HepG2 (cell line): ENCODE results near the gene ETF1. TPM values are rescaled to one million over a fixed set of nuclear protein-coding genes. Genes with fewer than 3 reads are reported as not detected.

ENCODE experiments used
- ATF1 ChIP-seq: IDR thresholded peaks from 2 replicates; pipeline ENCODE4 v1.6.1; 2016; ENCODE audit warnings: mild to moderate bottlenecking, control low read depth
- CBX5 ChIP-seq: sonication (generic); formaldehyde crosslinking; IDR thresholded peaks from 2 replicates; pipeline ENCODE4 v1.4.0; 2020; ENCODE audit warnings: missing genetic modification reagents, borderline replicate concordance
- ETV6 ChIP-seq: sonication (generic); formaldehyde crosslinking; conservative IDR thresholded peaks from 2 replicates; pipeline ENCODE4 v1.4.0; 2020; ENCODE audit warnings: missing genetic modification reagents
- FOXC1 ChIP-seq: sonication (generic); formaldehyde crosslinking; IDR thresholded peaks from 2 replicates; pipeline ENCODE4 v1.8.0; 2022; ENCODE audit warnings: mild to moderate bottlenecking, missing genetic modification reagents, borderline replicate concordance
- HDAC6 ChIP-seq: fragments of 200-600 bp; sonication (generic); IDR thresholded peaks from 2 replicates; pipeline ENCODE4 v1.7.0; 2017; ENCODE audit warnings: mild to moderate bottlenecking, antibody characterized with exemption, low read length, low read depth
- KLF12 ChIP-seq: sonication (generic); formaldehyde crosslinking; IDR thresholded peaks from 2 replicates; pipeline ENCODE4 v1.4.0; 2020; ENCODE audit warnings: missing genetic modification reagents, borderline replicate concordance
- MLLT10 ChIP-seq: sonication (generic); formaldehyde crosslinking; IDR thresholded peaks from 2 replicates; pipeline ENCODE4 v1.4.0; 2020; ENCODE audit warnings: missing genetic modification reagents
- NCOR1 ChIP-seq: fragments of 200-600 bp; sonication (generic); IDR thresholded peaks from 2 replicates; pipeline ENCODE4 v1.7.0; 2017; ENCODE audit warnings: antibody characterized with exemption, low read length, borderline replicate concordance
- NR2F6 ChIP-seq, 2 experiments: IDR thresholded peaks; 2 replicates each; pipeline ENCODE4 v1.6.1; 2016; ENCODE audit warnings: antibody characterized with exemption in 1 of 2, mild to moderate bottlenecking in 1 of 2
- PRMT3 ChIP-seq: sonication (generic); formaldehyde crosslinking; IDR thresholded peaks from 2 replicates; pipeline ENCODE4 v1.8.1; 2022; ENCODE audit warnings: low read depth, mild to moderate bottlenecking, moderate library complexity, missing genetic modification reagents, borderline replicate concordance
- SALL1 ChIP-seq: sonication (generic); formaldehyde crosslinking; IDR thresholded peaks from 2 replicates; pipeline ENCODE4 v1.8.0; 2022; ENCODE audit warnings: mild to moderate bottlenecking, missing genetic modification reagents
- XBP1 ChIP-seq: sonication (generic); formaldehyde crosslinking; IDR thresholded peaks from 2 replicates; pipeline ENCODE4 v1.5.0; 2020; ENCODE audit warnings: missing genetic modification reagents
- ZBTB7B ChIP-seq: sonication (generic); formaldehyde crosslinking; IDR thresholded peaks from 2 replicates; pipeline ENCODE4 v1.4.0; 2020; ENCODE audit warnings: missing genetic modification reagents
- ZNF557 ChIP-seq: sonication (generic); formaldehyde crosslinking; IDR thresholded peaks from 2 replicates; pipeline ENCODE4 v1.4.0; 2020; ENCODE audit warnings: missing genetic modification reagents
- ZNF720 ChIP-seq: sonication (generic); formaldehyde crosslinking; IDR thresholded peaks from 2 replicates; pipeline ENCODE4 v1.4.0; 2020; ENCODE audit warnings: missing genetic modification reagents
- polyA plus RNA-seq, 8 experiments: library from polyadenylated mRNA; depleted of rRNA in 3 of 8; stranded (reverse) in 7 of 8; unstranded in 1 of 8; fragments of >200 nt; fragmentation: Illumina TruSeq in 4 of 8; extraction: Trizol in 4 of 8; gene quantifications; 2 replicates each; pipeline versions ENCODE4 v1.2.1 to v1.2.3, GENCODE V29; 2011 to 2016; ENCODE audit warnings: low read depth in 4 of 8, missing spikeins in 1 of 8, mixed read lengths in 1 of 8; ENCODE audit not compliant: insufficient read depth in 1 of 8
- total RNA-seq, 5 experiments: library from RNA; depleted of rRNA; stranded (reverse); fragments of >200 nt; fragmentation: Illumina TruSeq; extraction: Trizol; gene quantifications; 2 replicates each; pipeline ENCODE4 v1.2.3, GENCODE V29; 2016; ENCODE audit warnings: low read depth in 1 of 5
- TF ChIP-seq, protein P1 (sequence below): sonication (generic); formaldehyde crosslinking; IDR thresholded peaks from 2 replicates; pipeline ENCODE4 v1.5.0; 2020; ENCODE audit warnings: mild to moderate bottlenecking, missing genetic modification reagents, borderline replicate concordance
- TF ChIP-seq, protein P2 (sequence below): sonication (generic); formaldehyde crosslinking; IDR thresholded peaks from 2 replicates; pipeline ENCODE4 v1.4.0; 2020; ENCODE audit warnings: missing genetic modification reagents, low read depth, mild to moderate bottlenecking, borderline replicate concordance
- TF ChIP-seq, protein P3 (sequence below): sonication (generic); formaldehyde crosslinking; IDR thresholded peaks from 2 replicates; pipeline ENCODE4 v1.4.0; 2020; ENCODE audit warnings: mild to moderate bottlenecking, low read depth, missing genetic modification reagents
- TF ChIP-seq, protein P4 (sequence below): sonication (generic); formaldehyde crosslinking; IDR thresholded peaks from 2 replicates; pipeline ENCODE4 v1.8.0; 2022; ENCODE audit warnings: missing genetic modification reagents, mild to moderate bottlenecking, borderline replicate concordance

The ETF1 gene
- total and polyA plus RNA-seq, 2 of the 13 experiments (the other 11 are each of a cell fraction or from before 2014, with no cell fraction given), result 52.1 to 184 TPM

DNA sequence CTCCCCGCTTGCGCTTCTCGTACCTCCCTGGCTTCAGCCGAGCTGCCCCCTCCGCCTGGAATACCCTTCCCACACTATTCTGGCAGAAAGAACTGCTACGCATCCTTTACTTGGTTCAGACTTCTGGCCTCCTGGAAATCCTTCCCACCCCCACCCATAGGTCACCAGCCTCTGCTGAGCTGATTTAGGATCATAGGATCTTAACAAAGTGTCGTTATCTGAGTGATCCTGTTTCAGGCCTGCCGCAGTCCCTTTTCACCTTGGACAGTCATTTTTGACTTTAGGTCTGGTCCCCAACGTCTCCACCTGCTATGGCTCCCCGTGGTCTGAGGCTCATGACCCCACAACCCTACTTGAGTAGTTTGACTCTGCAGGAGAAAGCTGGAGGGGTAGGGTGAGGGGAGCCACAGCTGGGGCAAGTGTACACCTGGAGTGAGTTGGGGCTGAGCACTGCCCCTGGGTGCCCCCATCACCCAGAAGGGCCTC lies 50.4 kb downstream of the ETF1 start (continued):
- TF ChIP-seq, protein P1, sequence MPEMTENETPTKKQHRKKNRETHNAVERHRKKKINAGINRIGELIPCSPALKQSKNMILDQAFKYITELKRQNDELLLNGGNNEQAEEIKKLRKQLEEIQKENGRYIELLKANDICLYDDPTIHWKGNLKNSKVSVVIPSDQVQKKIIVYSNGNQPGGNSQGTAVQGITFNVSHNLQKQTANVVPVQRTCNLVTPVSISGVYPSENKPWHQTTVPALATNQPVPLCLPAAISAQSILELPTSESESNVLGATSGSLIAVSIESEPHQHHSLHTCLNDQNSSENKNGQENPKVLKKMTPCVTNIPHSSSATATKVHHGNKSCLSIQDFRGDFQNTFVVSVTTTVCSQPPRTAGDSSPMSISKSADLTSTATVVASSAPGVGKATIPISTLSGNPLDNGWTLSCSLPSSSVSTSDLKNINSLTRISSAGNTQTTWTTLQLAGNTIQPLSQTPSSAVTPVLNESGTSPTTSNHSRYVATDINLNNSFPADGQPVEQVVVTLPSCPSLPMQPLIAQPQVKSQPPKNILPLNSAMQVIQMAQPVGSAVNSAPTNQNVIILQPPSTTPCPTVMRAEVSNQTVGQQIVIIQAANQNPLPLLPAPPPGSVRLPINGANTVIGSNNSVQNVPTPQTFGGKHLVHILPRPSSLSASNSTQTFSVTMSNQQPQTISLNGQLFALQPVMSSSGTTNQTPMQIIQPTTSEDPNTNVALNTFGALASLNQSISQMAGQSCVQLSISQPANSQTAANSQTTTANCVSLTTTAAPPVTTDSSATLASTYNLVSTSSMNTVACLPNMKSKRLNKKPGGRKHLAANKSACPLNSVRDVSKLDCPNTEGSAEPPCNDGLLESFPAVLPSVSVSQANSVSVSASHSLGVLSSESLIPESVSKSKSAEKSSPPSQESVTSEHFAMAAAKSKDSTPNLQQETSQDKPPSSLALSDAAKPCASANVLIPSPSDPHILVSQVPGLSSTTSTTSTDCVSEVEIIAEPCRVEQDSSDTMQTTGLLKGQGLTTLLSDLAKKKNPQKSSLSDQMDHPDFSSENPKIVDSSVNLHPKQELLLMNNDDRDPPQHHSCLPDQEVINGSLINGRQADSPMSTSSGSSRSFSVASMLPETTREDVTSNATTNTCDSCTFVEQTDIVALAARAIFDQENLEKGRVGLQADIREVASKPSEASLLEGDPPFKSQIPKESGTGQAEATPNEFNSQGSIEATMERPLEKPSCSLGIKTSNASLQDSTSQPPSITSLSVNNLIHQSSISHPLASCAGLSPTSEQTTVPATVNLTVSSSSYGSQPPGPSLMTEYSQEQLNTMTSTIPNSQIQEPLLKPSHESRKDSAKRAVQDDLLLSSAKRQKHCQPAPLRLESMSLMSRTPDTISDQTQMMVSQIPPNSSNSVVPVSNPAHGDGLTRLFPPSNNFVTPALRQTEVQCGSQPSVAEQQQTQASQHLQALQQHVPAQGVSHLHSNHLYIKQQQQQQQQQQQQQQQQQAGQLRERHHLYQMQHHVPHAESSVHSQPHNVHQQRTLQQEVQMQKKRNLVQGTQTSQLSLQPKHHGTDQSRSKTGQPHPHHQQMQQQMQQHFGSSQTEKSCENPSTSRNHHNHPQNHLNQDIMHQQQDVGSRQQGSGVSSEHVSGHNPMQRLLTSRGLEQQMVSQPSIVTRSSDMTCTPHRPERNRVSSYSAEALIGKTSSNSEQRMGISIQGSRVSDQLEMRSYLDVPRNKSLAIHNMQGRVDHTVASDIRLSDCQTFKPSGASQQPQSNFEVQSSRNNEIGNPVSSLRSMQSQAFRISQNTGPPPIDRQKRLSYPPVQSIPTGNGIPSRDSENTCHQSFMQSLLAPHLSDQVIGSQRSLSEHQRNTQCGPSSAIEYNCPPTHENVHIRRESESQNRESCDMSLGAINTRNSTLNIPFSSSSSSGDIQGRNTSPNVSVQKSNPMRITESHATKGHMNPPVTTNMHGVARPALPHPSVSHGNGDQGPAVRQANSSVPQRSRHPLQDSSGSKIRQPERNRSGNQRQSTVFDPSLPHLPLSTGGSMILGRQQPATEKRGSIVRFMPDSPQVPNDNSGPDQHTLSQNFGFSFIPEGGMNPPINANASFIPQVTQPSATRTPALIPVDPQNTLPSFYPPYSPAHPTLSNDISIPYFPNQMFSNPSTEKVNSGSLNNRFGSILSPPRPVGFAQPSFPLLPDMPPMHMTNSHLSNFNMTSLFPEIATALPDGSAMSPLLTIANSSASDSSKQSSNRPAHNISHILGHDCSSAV (CRISPR knock-in tag), result no peak
- TF ChIP-seq KLF12 (CRISPR knock-in tag) (0 out of 2 replicates have a peak, but pooled peaks have one; percentile 15), ZNF557 (no peak), FOXC1 (0 out of 2 replicates have a peak, but pooled peaks have one; percentile 5), ZBTB7B (no peak), MLLT10 (CRISPR knock-in tag) (no peak), CBX5 (no peak), NCOR1 (no peak), ETV6 (CRISPR knock-in tag) (no peak), XBP1 (no peak), ZNF720 (CRISPR knock-in tag) (no peak), PRMT3 (CRISPR knock-in tag) (no peak), SALL1 (CRISPR knock-in tag) (no peak), ATF1 (CRISPR knock-in tag) (no peak), NR2F6 (IDR thresholded peaks at IDR 0.05) (no peak), NR2F6 (CRISPR knock-in tag; IDR thresholded peaks at IDR 0.05) (no peak), HDAC6 (no peak)
- TF ChIP-seq, protein P2, sequence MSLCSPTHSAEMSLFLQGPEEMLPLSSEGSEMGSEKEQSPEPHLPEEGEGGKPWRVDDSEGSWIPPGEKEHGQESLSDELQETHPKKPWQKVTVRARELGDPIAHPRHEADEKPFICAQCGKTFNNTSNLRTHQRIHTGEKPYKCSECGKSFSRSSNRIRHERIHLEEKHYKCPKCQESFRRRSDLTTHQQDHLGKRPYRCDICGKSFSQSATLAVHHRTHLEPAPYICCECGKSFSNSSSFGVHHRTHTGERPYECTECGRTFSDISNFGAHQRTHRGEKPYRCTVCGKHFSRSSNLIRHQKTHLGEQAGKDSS (CRISPR knock-in tag), result no peak
- TF ChIP-seq, protein P3, sequence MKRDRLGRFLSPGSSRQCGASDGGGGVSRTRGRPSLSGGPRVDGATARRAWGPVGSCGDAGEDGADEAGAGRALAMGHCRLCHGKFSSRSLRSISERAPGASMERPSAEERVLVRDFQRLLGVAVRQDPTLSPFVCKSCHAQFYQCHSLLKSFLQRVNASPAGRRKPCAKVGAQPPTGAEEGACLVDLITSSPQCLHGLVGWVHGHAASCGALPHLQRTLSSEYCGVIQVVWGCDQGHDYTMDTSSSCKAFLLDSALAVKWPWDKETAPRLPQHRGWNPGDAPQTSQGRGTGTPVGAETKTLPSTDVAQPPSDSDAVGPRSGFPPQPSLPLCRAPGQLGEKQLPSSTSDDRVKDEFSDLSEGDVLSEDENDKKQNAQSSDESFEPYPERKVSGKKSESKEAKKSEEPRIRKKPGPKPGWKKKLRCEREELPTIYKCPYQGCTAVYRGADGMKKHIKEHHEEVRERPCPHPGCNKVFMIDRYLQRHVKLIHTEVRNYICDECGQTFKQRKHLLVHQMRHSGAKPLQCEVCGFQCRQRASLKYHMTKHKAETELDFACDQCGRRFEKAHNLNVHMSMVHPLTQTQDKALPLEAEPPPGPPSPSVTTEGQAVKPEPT, result no peak
- TF ChIP-seq, protein P4, sequence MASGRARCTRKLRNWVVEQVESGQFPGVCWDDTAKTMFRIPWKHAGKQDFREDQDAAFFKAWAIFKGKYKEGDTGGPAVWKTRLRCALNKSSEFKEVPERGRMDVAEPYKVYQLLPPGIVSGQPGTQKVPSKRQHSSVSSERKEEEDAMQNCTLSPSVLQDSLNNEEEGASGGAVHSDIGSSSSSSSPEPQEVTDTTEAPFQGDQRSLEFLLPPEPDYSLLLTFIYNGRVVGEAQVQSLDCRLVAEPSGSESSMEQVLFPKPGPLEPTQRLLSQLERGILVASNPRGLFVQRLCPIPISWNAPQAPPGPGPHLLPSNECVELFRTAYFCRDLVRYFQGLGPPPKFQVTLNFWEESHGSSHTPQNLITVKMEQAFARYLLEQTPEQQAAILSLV (CRISPR knock-in tag), result no peak; the same call in 1 of the 2 replicates
